Measurements from ENCODE around the gene DDX54. TPM values are rescaled to one million over a fixed set of nuclear protein-coding genes. Genes with fewer than 3 reads are reported as not detected.

Gene DDX54
- total RNA-seq, 1 experiment from 2014 or later: 83.0 TPM

GRCh38 chr12:113112043-113112899 is 73.0 kb downstream of the DDX54 start:
- no peak for DNase-seq
- Mint-ChIP-seq H3K27ac (no peak overlapping the region; a peak in 1 of 7 replicates), H3K27me3 (ENCODE audit: low read depth) (peaks cover 5% of the 10 kb centered on the region), H3K4me1 (peaks cover 2 to 6% of the 10 kb centered on the region in 2 experiments; a peak in 3 of 4 replicates), H3K9me3 (no peaks in the 10 kb centered on the region), H3K36me3 (ENCODE audit: insufficient read depth in 1 of 3, low read depth in 3 of 3) (no peaks in the 10 kb centered on the region), H3K4me3 (no peak overlapping the region)
- Histone ChIP-seq H3K4ac (ENCODE audit: low read depth, low read length) (no peak overlapping the region), H2BK20ac (ENCODE audit: low read depth, low read length, poor library complexity, severe bottlenecking) (no peak overlapping the region), H2AK5ac (ENCODE audit: insufficient read length, low read length) (no peak overlapping the region), H3K56ac (ENCODE audit: insufficient read length, low read depth, low read length) (no peak overlapping the region), H2BK12ac (ENCODE audit: insufficient read length, low read depth, low read length) (no peak overlapping the region), H3K23ac (ENCODE audit: insufficient read length, low read depth, low read length) (no peak overlapping the region), H3K79me1 (ENCODE audit: insufficient read depth, low read depth, low read length, poor library complexity, severe bottlenecking) (no peaks in the 10 kb centered on the region), H3K14ac (ENCODE audit: insufficient read depth, low read length) (no peak overlapping the region), H3K18ac (ENCODE audit: insufficient read length, low read depth, low read length) (no peak overlapping the region), H3K4me1 (ENCODE audit: insufficient read depth, low read length) (no peaks in the 10 kb centered on the region), H3K27ac (ENCODE audit: insufficient read length, low read depth, low read length) (no peak overlapping the region), H3K23me2 (ENCODE audit: insufficient read length, low read depth, low read length, poor library complexity, severe bottlenecking) (no peaks in the 10 kb centered on the region), H3T11ph (ENCODE audit: low read length) (no peak overlapping the region), H3K9ac (ENCODE audit: extremely low read depth, insufficient read length, low read length) (no peak overlapping the region), H3K4me2 (ENCODE audit: insufficient read depth, insufficient read length, low read length) (no peak overlapping the region), H3K79me2 (ENCODE audit: insufficient read depth, low read length) (no peaks in the 10 kb centered on the region), H2BK15ac (ENCODE audit: low read depth, low read length) (no peak overlapping the region), H4K8ac (replicated peaks; ENCODE audit: insufficient read length, low read depth, low read length) (no peak overlapping the region), H4K91ac (ENCODE audit: insufficient read length, low read depth, low read length) (no peak overlapping the region), H4K20me1 (ENCODE audit: control insufficient read depth, insufficient read depth, insufficient read length) (no peaks in the 10 kb centered on the region), H3K27me3 (ENCODE audit: insufficient read depth, low read length) (no peaks in the 10 kb centered on the region), H4K5ac (ENCODE audit: insufficient read length, low read depth, low read length) (no peak overlapping the region), H2BK120ac (ENCODE audit: low read depth, low read length, poor library complexity, severe bottlenecking) (no peak overlapping the region), H2AFZ (ENCODE audit: low read length) (no peak overlapping the region), H3K9me3 (ENCODE audit: control insufficient read depth, low read depth, low read length) (no peaks in the 10 kb centered on the region), H2BK5ac (ENCODE audit: insufficient read length, low read length) (no peak overlapping the region)
- WGBS (ENCODE audit: extremely low coverage, insufficient read length, low lambda C conversion rate): no CpG with 5 or more reads among the region's 39 CpGs
- TF ChIP-seq CTCF (conservative IDR thresholded peaks at IDR 0.05): no peak
